PC-9 (cell line): ENCODE results near the gene ZFR2. TPM values are rescaled to one million over a fixed set of nuclear protein-coding genes. Genes with fewer than 3 reads are reported as not detected.

Source experiments
- BruUV-seq: library from RNA; stranded (reverse); fragments of 400-500 nt; replicated peaks from 2 replicates; lab custom pipeline; 2021; lab: Mats Ljungman, UMichigan
- CTCF ChIA-PET: fragments of 300-600 bp; sonication (Branson Sonifier 250); formaldehyde crosslinking; loops from one replicate; lab custom pipeline; 2022; ENCODE audit warnings: antibody characterized with exemption; lab: Charles Lee
- POLR2A ChIA-PET: fragments of 300-600 bp; sonication (Branson Sonifier 250); formaldehyde crosslinking; loops from one replicate; lab custom pipeline; 2022; ENCODE audit warnings: antibody characterized with exemption; ENCODE audit not compliant: unreplicated experiment; lab: Charles Lee
- DNase-seq, 2 experiments: peaks; one replicate each; pipeline versions ENCODE4 v3.0.0 to v3.0.0-alpha.2; 2015 to 2022; ENCODE audit warnings: mixed read lengths in 1 of 2
- H2AFZ ChIP-seq: fragments of 200-600 bp; sonication (generic); 2 replicates; pipeline ENCODE4 v1.8.1; 2017; ENCODE audit warnings: antibody characterized with exemption
- H3F3A ChIP-seq: fragments of 200-600 bp; sonication (generic); 2 replicates; pipeline ENCODE4 v1.8.1; 2017; ENCODE audit warnings: antibody characterized with exemption, mild to moderate bottlenecking, low read depth; ENCODE audit not compliant: insufficient read depth
- H3K27ac ChIP-seq: fragments of 200-600 bp; sonication (generic); 2 replicates; pipeline ENCODE4 v1.6.1; 2016; ENCODE audit warnings: mixed run types
- H3K27me3 ChIP-seq: fragments of 200-600 bp; sonication (generic); 2 replicates; pipeline ENCODE4 v1.6.1; 2016; ENCODE audit warnings: low read depth, mixed run types; ENCODE audit not compliant: insufficient read depth
- H3K36me3 ChIP-seq: fragments of 200-600 bp; sonication (generic); 2 replicates; pipeline ENCODE4 v1.6.1; 2016; ENCODE audit warnings: low read depth, mixed run types
- H3K4me1 ChIP-seq: fragments of 200-600 bp; sonication (generic); replicated peaks from 2 replicates; pipeline ENCODE4 v1.6.1; 2016; ENCODE audit warnings: mixed run types; ENCODE audit not compliant: insufficient read depth
- H3K4me2 ChIP-seq: fragments of 200-600 bp; sonication (generic); 2 replicates; pipeline ENCODE4 v1.6.1; 2017; ENCODE audit warnings: mixed run types
- H3K4me3 ChIP-seq: fragments of 200-600 bp; sonication (generic); 2 replicates; pipeline ENCODE4 v1.6.1; 2016; ENCODE audit warnings: mixed run types
- H3K79me2 ChIP-seq: fragments of 200-600 bp; sonication (generic); 2 replicates; pipeline ENCODE4 v1.6.1; 2017; ENCODE audit warnings: low read depth, mixed run types
- H3K9me2 ChIP-seq: fragments of 200-600 bp; sonication (generic); 2 replicates; pipeline ENCODE4 v1.8.1; 2017; ENCODE audit warnings: mild to moderate bottlenecking; ENCODE audit not compliant: insufficient read depth
- H3K9me3 ChIP-seq: fragments of 200-600 bp; sonication (generic); 2 replicates; pipeline ENCODE4 v1.8.1; 2016; ENCODE audit warnings: low read depth; ENCODE audit not compliant: insufficient read depth
- H4K20me1 ChIP-seq: fragments of 200-600 bp; sonication (generic); 2 replicates; pipeline ENCODE4 v1.8.1; 2017; ENCODE audit not compliant: insufficient read depth
- CTCF ChIP-seq: fragments of 200-600 bp; sonication (generic); conservative IDR thresholded peaks from 2 replicates; pipeline ENCODE4 v1.6.1; 2017; ENCODE audit warnings: mixed run types, antibody characterized with exemption, mild to moderate bottlenecking, moderate library complexity
- EZH2 ChIP-seq: fragments of 200-600 bp; sonication (generic); IDR thresholded peaks from 2 replicates; pipeline ENCODE4 v1.8.0; 2017; ENCODE audit warnings: antibody characterized with exemption, low read depth
- intact Hi-C: fragments of 100-400 bp; cut with micrococcal nuclease; formaldehyde crosslinking; loops from one replicate; pipeline ENCODE4 v1.10.0; 2022; ENCODE audit not compliant: unreplicated experiment
- total RNA-seq: library from RNA; stranded (reverse); gene quantifications from 2 replicates; pipeline ENCODE4 v1.2.3, GENCODE V29; 2021

ZFR2 gene
- total RNA-seq, 1 experiment from 2014 or later = not detected

GRCh38 chr19:3803114-3803888 lies 65.5 kb downstream of the ZFR2 start:
- Histone ChIP-seq H3K9me2 (no peaks in the 10 kb centered on the region), H4K20me1 (no peaks in the 10 kb centered on the region), H3K27ac (no peak overlapping the region), H3K4me1 (no peaks in the 10 kb centered on the region), H3F3A (peaks cover 4% of the 10 kb centered on the region; the same call in 1 of the 2 replicates), H2AFZ (no peak overlapping the region), H3K9me3 (no peaks in the 10 kb centered on the region), H3K79me2 (no peaks in the 10 kb centered on the region), H3K36me3 (no peaks in the 10 kb centered on the region), H3K4me3 (no peak overlapping the region), H3K4me2 (no peak overlapping the region), H3K27me3 (peaks cover 9% of the 10 kb centered on the region)
- intact Hi-C loops = no loop called here
- POLR2A ChIA-PET = no interaction called here
- CTCF ChIA-PET = no interaction called here
- TF ChIP-seq CTCF = no peak
- TF ChIP-seq EZH2 = no peak
- BruUV-seq = no TSS peak
- DNase-seq = no peak

- POLR2A ChIA-PET = no interaction called here
- Histone ChIP-seq H3K36me3 (no peaks in the 10 kb centered on the region), H2AFZ (no peak overlapping the region)
Observed at GRCh38 chr19:3801412-3802096, 67.3 kb downstream of the ZFR2 start.

GRCh38 chr19:3800996-3801395 lies 67.8 kb downstream of the ZFR2 start:
- intact Hi-C loops = no loop called here
- Histone ChIP-seq H3K79me2 (no peaks in the 10 kb centered on the region), H2AFZ (no peak overlapping the region), H3K27me3 (peaks cover 9% of the 10 kb centered on the region), H3K4me3 (no peak overlapping the region), H4K20me1 (no peaks in the 10 kb centered on the region), H3K36me3 (no peaks in the 10 kb centered on the region), H3K4me1 (no peaks in the 10 kb centered on the region), H3F3A (no peaks in the 10 kb centered on the region), H3K27ac (no peak overlapping the region), H3K9me2 (no peaks in the 10 kb centered on the region), H3K9me3 (no peaks in the 10 kb centered on the region), H3K4me2 (no peak overlapping the region)
- POLR2A ChIA-PET = no interaction called here
- BruUV-seq = no TSS peak
- TF ChIP-seq CTCF (no peak), EZH2 (no peak)
- CTCF ChIA-PET = no interaction called here
- no peak for DNase-seq

More at GRCh38 chr19:3801412-3802096, 67.3 kb downstream of the ZFR2 start:
- intact Hi-C loops = no loop called here
- DNase-seq = no peak
- H3K4me2 ChIP-seq = no peak overlapping the region
- BruUV-seq = no TSS peak
- H4K20me1 ChIP-seq = no peaks in the 10 kb centered on the region
- H3K79me2 ChIP-seq = no peaks in the 10 kb centered on the region
- H3F3A ChIP-seq = no peaks in the 10 kb centered on the region
- H3K27me3 ChIP-seq = peaks cover 9% of the 10 kb centered on the region
- H3K4me3 ChIP-seq = no peak overlapping the region
- no peak overlapping the region for H3K27ac ChIP-seq
- TF ChIP-seq CTCF (no peak), EZH2 (no peak)
- H3K4me1 ChIP-seq = no peaks in the 10 kb centered on the region
- no peaks in the 10 kb centered on the region for H3K9me3 ChIP-seq
- CTCF ChIA-PET = no interaction called here
- H3K9me2 ChIP-seq = no peaks in the 10 kb centered on the region
